HepG2 (cell line): ENCODE data around the gene SERPINF2. TPM values are rescaled to one million over a fixed set of nuclear protein-coding genes. Genes with fewer than 3 reads are reported as not detected.

Experiments
- ARNTL ChIP-seq: sonication (generic); formaldehyde crosslinking; IDR thresholded peaks from 2 replicates; pipeline ENCODE4 v1.4.0; 2020; ENCODE audit warnings: mild to moderate bottlenecking, missing genetic modification reagents
- CEBPB ChIP-seq: IDR thresholded peaks from 2 replicates; pipeline ENCODE4 v1.6.1; 2011; ENCODE audit warnings: low read depth, low read length, improper control_type of control experiment, borderline replicate concordance
- CENPX ChIP-seq: sonication (generic); formaldehyde crosslinking; IDR thresholded peaks from 2 replicates; pipeline ENCODE4 v1.9.0; 2021; ENCODE audit warnings: mild to moderate bottlenecking, missing genetic modification reagents, moderate library complexity
- HNF4G ChIP-seq, 2 experiments: sonication (generic) in 1 of 2; formaldehyde crosslinking in 1 of 2; IDR thresholded peaks; 2 replicates each; pipeline versions ENCODE4 v1.4.0 to v1.6.1; 2011 to 2020; ENCODE audit warnings: borderline replicate concordance in 2 of 2, low read depth in 2 of 2, mild to moderate bottlenecking in 2 of 2, low read length in 1 of 2, missing genetic modification reagents in 1 of 2, moderate library complexity in 1 of 2
- MXI1 ChIP-seq: IDR thresholded peaks from 3 replicates; pipeline ENCODE4 v1.6.1; 2012; ENCODE audit warnings: low read depth, low read length, inconsistent platforms, borderline replicate concordance
- PTBP1 ChIP-seq: fragments of 200-400 bp; formaldehyde crosslinking; IDR thresholded peaks from 2 replicates; pipeline ENCODE4 v1.6.1; 2018; ENCODE audit warnings: low read length, low read depth; ENCODE audit not compliant: poor library complexity, severe bottlenecking
- REST ChIP-seq, 2 experiments: IDR thresholded peaks; 2 replicates each; pipeline ENCODE4 v1.6.1; 2011 to 2012; ENCODE audit warnings: low read length in 2 of 2, borderline replicate concordance in 1 of 2, low read depth in 1 of 2, mild to moderate bottlenecking in 1 of 2, moderate library complexity in 1 of 2
- SCMH1 ChIP-seq: sonication (generic); formaldehyde crosslinking; IDR thresholded peaks from 2 replicates; pipeline ENCODE4 v1.9.0; 2021; ENCODE audit warnings: missing genetic modification reagents, mild to moderate bottlenecking, borderline replicate concordance
- SOX13 ChIP-seq, 3 experiments: fragments of 450-650 bp in 1 of 3; sonication (generic) in 1 of 3; formaldehyde crosslinking in 1 of 3; IDR thresholded peaks in 2 of 3; conservative IDR thresholded peaks in 1 of 3; 2 replicates each; pipeline versions ENCODE4 v1.5.0 to v1.6.1; 2016 to 2020; ENCODE audit warnings: antibody characterized with exemption in 1 of 3, mild to moderate bottlenecking in 1 of 3, missing compliant biosample characterization in 1 of 3, missing genetic modification reagents in 1 of 3, moderate library complexity in 1 of 3
- TIGD3 ChIP-seq: sonication (generic); formaldehyde crosslinking; IDR thresholded peaks from 2 replicates; pipeline ENCODE4 v1.5.1; 2020; ENCODE audit warnings: mild to moderate bottlenecking, missing genetic modification reagents, borderline replicate concordance
- ZFX ChIP-seq: sonication (generic); formaldehyde crosslinking; IDR thresholded peaks from 2 replicates; pipeline ENCODE4 v1.4.0; 2020; ENCODE audit warnings: mild to moderate bottlenecking, low read depth, missing genetic modification reagents, moderate library complexity
- ZNF780A ChIP-seq: sonication (generic); formaldehyde crosslinking; IDR thresholded peaks from 2 replicates; pipeline ENCODE4 v1.8.0; 2022; ENCODE audit warnings: mild to moderate bottlenecking, missing genetic modification reagents, moderate library complexity
- ZNF850 ChIP-seq: sonication (generic); formaldehyde crosslinking; conservative IDR thresholded peaks from 2 replicates; pipeline ENCODE4 v1.9.0; 2021; ENCODE audit warnings: mild to moderate bottlenecking, missing genetic modification reagents
- ZZZ3 ChIP-seq: sonication (generic); formaldehyde crosslinking; IDR thresholded peaks from 2 replicates; pipeline ENCODE4 v1.4.0; 2020; ENCODE audit warnings: missing genetic modification reagents, mild to moderate bottlenecking, borderline replicate concordance
- polyA plus RNA-seq, 8 experiments: library from polyadenylated mRNA; depleted of rRNA in 3 of 8; stranded (reverse) in 7 of 8; unstranded in 1 of 8; fragments of >200 nt; fragmentation: Illumina TruSeq in 4 of 8; extraction: Trizol in 4 of 8; gene quantifications; 2 replicates each; pipeline versions ENCODE4 v1.2.1 to v1.2.3, GENCODE V29; 2011 to 2016; ENCODE audit warnings: low read depth in 4 of 8, missing spikeins in 1 of 8, mixed read lengths in 1 of 8; ENCODE audit not compliant: insufficient read depth in 1 of 8
- total RNA-seq, 5 experiments: library from RNA; depleted of rRNA; stranded (reverse); fragments of >200 nt; fragmentation: Illumina TruSeq; extraction: Trizol; gene quantifications; 2 replicates each; pipeline ENCODE4 v1.2.3, GENCODE V29; 2016; ENCODE audit warnings: low read depth in 1 of 5
- TF ChIP-seq, protein P1 (sequence below): IDR thresholded peaks from 2 replicates; pipeline ENCODE4 v1.6.1; 2016; ENCODE audit warnings: low read depth, control low read depth
- TF ChIP-seq, protein P2 (sequence below): IDR thresholded peaks from 2 replicates; pipeline ENCODE4 v1.6.1; 2016; ENCODE audit warnings: mild to moderate bottlenecking, missing biosample characterization, missing genetic modification reagents
- TF ChIP-seq, protein P3 (sequence below): sonication (generic); formaldehyde crosslinking; IDR thresholded peaks from 2 replicates; pipeline ENCODE4 v1.4.0; 2020; ENCODE audit warnings: missing genetic modification reagents

SERPINF2 gene
- total and polyA plus RNA-seq, 2 of the 13 experiments (the other 11 are each of a cell fraction or from before 2014, with no cell fraction given) = 309 to 548 TPM

DNA sequence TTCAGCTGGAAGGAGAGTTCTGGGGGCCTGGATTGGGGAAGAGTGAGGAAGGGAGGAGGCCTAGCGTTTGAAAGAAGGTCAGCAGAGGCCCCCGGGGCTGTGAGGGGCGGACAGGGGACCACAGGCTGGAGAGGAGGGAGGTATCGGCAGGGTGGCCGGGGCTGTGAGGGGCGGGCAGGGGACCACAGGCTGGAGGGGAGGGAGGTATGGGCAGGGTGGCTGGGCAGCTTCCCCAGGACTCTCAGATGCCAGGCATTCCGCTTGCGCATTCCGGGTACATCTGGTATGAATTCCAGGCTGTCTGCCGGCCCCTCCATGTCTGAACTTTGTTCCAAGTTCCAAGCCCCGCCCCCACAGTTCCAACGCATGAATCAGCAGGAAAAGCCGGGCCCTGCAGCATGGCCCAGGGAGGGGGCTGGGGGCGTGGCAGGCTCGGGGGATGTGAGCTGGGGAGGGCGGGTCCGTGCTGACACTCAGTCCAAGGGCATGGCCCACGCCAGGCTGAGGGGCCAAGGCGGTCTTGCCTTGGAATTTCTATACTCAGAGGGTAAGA is 28.2 kb upstream of the SERPINF2 start (continued):
- TF ChIP-seq, protein P1, sequence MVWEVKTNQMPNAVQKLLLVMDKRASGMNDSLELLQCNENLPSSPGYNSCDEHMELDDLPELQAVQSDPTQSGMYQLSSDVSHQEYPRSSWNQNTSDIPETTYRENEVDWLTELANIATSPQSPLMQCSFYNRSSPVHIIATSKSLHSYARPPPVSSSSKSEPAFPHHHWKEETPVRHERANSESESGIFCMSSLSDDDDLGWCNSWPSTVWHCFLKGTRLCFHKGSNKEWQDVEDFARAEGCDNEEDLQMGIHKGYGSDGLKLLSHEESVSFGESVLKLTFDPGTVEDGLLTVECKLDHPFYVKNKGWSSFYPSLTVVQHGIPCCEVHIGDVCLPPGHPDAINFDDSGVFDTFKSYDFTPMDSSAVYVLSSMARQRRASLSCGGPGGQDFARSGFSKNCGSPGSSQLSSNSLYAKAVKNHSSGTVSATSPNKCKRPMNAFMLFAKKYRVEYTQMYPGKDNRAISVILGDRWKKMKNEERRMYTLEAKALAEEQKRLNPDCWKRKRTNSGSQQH (CRISPR knock-in tag) = no peak; the same call in none of the 2 replicates
- TF ChIP-seq MXI1 = peak; percentile 94; the same call in 2 of the 3 replicates
- TF ChIP-seq CENPX (CRISPR knock-in tag) = no peak
- TF ChIP-seq SOX13 (IDR thresholded peaks at IDR 0.05) = no peak
- peak in 1 of 2 experiments; percentile 50; a peak in 1 of 4 replicates for TF ChIP-seq SOX13 (CRISPR knock-in tag; conservative IDR thresholded peaks at IDR 0.05 in 1 of 2, IDR thresholded peaks at IDR 0.05 in 1 of 2)
- no peak for TF ChIP-seq PTBP1
- peak in 1 of 2 experiments; percentile 36; a peak in 1 of 4 replicates for TF ChIP-seq REST (IDR thresholded peaks at IDR 0.05; ENCODE audit: borderline replicate concordance in 1 of 2, low read depth in 1 of 2, low read length in 2 of 2)
- no peak for TF ChIP-seq ZZZ3 (CRISPR knock-in tag)
- TF ChIP-seq, protein P2, sequence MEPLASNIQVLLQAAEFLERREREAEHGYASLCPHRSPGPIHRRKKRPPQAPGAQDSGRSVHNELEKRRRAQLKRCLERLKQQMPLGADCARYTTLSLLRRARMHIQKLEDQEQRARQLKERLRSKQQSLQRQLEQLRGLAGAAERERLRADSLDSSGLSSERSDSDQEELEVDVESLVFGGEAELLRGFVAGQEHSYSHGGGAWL (CRISPR knock-in tag) = no peak
- TF ChIP-seq SCMH1 (CRISPR knock-in tag) = no peak
- no peak for TF ChIP-seq ZNF780A
- TF ChIP-seq CEBPB = no peak
- peak; percentile 33; the same call in 1 of the 2 replicates for TF ChIP-seq ZFX (CRISPR knock-in tag)
- TF ChIP-seq TIGD3 = no peak
- peak; percentile 99 for TF ChIP-seq HNF4G (IDR thresholded peaks at IDR 0.05; ENCODE audit: borderline replicate concordance, low read depth, low read length)
- TF ChIP-seq HNF4G (CRISPR knock-in tag; IDR thresholded peaks at IDR 0.05; ENCODE audit: borderline replicate concordance, low read depth) = peak; percentile 62
- TF ChIP-seq, protein P3, sequence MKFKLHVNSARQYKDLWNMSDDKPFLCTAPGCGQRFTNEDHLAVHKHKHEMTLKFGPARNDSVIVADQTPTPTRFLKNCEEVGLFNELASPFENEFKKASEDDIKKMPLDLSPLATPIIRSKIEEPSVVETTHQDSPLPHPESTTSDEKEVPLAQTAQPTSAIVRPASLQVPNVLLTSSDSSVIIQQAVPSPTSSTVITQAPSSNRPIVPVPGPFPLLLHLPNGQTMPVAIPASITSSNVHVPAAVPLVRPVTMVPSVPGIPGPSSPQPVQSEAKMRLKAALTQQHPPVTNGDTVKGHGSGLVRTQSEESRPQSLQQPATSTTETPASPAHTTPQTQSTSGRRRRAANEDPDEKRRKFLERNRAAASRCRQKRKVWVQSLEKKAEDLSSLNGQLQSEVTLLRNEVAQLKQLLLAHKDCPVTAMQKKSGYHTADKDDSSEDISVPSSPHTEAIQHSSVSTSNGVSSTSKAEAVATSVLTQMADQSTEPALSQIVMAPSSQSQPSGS = peak; percentile 25; the same call in 1 of the 2 replicates
- TF ChIP-seq ZNF850 = no peak
- TF ChIP-seq ARNTL (CRISPR knock-in tag) = peak; percentile 42; the same call in 1 of the 2 replicates
